HG02943 (cell line): Measurements from ENCODE around the gene OCSTAMP.

Experiments
- ATAC-seq: cut with Tn5 transposase; IDR thresholded peaks from one replicate; pipeline ENCODE4 v1.9.1; 2021; ENCODE audit warnings: mild to moderate bottlenecking, low read depth, moderate library complexity; ENCODE audit not compliant: unreplicated experiment

Gene OCSTAMP, protein sequence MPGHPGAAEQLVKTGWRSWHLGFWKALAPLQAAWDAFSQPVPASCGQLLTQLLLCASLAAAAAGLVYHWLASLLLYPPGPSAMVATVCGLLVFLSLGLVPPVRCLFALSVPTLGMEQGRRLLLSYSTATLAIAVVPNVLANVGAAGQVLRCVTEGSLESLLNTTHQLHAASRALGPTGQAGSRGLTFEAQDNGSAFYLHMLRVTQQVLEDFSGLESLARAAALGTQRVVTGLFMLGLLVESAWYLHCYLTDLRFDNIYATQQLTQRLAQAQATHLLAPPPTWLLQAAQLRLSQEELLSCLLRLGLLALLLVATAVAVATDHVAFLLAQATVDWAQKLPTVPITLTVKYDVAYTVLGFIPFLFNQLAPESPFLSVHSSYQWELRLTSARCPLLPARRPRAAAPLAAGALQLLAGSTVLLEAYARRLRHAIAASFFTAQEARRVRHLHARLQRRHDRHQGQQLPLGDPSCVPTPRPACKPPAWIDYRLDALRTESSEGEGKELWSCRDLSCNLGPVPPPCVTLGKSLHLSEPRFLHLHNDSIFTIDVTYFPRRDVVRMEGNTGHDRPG

DNA sequence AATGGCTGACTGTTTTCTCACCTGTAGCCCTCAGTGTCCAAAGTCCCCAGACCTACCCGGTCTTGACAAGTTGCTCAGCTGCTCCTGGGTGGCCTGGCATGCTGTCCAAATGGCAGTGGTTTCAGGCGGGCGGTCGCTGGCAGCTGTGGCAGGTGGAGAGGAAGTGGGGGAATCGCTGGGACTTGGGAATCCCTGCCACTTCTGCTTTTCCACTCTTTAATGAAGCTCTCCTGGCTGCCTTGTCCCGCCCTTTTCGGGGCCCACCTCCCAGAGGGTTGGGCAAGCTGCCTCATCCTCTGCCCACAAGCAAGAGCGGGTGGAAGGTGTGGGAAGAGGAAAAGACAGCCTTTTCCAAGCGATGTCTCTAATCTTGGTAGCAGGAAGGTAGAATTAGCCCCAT lies at the start of gene OCSTAMP:
TSS of gene OCSTAMP (minus strand) at position 194 of the 400 bp plus-strand sequence. CDS start at position 100, 94 bp downstream.
- no peak for ATAC-seq

DNA sequence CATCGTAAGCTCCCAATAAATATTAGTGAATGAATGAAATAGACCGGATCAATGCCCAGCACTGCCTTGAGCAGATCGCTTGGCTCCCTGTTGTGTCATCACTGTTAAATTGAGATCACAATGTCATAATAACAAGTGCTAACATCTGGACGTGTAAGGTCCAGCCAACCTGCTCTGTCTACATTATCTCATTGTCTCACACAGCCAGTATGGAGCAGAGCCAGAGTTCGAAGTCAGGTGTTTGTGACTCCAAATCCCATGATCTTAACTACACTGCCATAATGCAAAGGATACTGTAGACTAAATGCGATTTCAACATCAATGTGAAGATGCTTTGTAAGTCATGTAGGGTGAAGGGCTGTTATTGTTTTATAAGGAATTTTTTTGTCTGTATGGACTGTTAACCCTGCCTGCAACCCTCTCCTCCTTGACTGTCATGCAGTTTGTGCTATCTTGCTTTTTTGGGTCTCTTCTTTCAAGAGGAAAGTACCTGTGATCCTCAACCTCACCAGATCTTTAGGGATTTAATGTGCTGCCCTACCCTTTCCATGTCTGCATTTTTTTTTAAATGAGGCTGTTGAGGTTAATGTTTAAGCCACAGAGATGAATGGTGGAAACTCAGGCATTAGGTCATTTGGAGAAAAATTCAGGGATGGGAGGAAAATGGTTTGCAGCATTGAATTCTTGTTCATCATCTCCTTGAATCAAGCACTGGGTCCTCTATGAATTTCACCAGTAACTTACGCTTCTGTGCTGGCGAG lies 49.0 kb upstream of the OCSTAMP start:
- no peak for ATAC-seq

DNA sequence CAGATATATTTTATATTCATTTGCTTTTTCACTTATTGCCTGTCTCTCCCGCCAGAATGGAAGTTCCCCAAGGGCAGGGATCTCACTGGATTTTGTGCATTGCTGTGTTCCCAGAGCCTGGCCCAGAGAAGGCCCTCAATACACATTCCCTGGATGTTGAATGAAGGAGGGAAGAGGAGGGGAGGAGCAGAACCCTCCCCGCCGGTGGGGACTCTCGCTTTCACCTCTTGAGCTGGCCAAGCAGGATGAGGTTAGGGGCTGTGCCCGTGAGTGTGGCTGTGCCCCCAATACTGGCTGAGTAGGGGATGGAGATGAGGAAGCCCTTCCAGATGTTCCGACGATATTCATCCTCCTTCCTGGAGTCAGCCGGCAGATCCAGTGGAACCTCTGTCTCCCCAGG lies 45.5 kb upstream of the OCSTAMP start:
- ATAC-seq, result no peak

- no peak for ATAC-seq
Measured at GRCh38 chr20:46594725-46595124, 44.3 kb upstream of the OCSTAMP start.

- no peak for ATAC-seq
Measured at GRCh38 chr20:46592580-46593362, 42.3 kb upstream of the OCSTAMP start.

GRCh38 chr20:46590443-46590842 lies 40.0 kb upstream of the OCSTAMP start:
- ATAC-seq, result no peak

DNA sequence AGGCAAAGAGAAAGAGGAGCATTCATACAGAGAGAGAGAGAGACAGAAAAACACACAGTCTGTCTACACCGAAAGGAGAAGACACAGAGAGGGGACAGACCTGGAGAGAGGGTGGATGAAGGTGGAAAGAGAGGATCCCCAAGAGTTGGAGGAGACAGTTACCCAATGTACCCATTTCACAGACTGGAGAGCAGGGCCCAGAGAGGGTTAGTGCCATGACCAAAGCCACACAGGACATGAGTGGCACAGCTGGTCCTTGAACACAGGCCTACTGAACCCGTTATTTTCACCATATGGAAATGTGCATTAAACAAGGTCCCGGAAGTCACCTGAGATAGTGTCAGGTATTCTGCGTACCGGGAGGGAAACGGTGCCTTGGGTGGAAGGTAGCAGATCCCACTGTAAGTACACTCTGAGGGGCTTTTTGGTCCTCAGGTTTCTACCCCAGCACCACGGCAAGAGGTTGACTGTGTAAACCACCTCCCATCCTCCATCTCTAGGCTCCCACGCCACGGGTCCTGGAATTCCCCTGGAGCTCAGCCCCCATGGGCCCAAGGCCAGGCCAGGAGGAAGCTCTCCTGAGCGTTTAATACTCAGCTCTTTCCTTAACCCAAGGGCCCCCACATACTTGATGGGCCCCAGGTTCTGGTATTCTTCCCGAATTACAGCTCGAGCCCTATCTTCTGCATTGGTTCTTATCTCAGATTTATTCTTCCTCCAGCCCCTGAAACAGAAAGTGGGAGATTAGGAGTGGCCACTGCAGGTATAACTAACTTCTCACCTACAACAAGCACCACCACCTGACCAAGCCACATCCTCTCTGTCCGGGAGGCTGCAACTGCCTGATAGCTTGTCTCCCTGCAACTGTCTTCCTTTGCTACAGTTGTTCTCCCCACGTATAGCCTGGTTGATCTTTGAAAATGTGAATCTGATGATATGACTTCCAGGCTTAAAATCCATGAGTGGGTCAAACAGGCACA lies 38.4 kb upstream of the OCSTAMP start:
- no peak for ATAC-seq

DNA sequence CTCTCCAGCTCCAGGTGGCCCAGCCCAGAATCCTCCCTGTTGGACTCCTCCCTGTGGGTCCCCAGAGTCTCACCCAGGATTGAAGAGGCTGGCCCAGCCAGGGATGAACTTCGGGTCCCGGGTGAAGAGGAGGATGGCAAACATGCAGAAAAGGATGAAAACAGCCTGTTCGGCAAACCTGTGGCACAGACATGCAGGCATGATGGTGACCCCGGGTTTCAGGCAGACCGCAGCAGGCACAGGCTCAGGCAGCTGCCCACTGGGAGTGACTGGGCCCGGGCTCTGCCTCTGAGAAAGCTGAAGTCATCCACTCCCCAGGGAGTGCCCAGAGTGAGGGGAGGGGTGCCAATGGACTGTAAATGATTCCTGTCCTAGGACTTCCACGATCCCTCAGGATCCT lies 37.5 kb upstream of the OCSTAMP start:
- ATAC-seq, result no peak

- no peak for ATAC-seq
Measured at GRCh38 chr20:46586724-46587123, 36.3 kb upstream of the OCSTAMP start.

DNA sequence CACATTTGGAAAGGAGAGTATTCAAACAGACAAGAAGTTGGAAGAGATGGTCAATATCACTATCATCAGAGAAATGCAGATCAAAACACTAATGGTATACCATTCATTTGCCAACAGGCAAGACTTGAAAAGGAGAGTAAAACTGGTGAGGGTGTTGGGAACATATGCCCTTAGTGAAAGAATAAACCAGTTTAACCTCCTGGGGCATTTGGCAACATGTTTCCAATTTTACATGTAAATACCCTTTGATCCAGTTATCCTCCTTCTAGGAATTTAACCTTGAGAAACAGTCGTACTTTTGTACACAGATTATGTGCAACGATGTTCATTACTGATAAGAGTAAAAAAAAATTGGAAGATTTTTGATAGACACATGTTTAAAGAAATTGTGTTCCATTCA lies 34.1 kb upstream of the OCSTAMP start:
- ATAC-seq, result no peak

DNA sequence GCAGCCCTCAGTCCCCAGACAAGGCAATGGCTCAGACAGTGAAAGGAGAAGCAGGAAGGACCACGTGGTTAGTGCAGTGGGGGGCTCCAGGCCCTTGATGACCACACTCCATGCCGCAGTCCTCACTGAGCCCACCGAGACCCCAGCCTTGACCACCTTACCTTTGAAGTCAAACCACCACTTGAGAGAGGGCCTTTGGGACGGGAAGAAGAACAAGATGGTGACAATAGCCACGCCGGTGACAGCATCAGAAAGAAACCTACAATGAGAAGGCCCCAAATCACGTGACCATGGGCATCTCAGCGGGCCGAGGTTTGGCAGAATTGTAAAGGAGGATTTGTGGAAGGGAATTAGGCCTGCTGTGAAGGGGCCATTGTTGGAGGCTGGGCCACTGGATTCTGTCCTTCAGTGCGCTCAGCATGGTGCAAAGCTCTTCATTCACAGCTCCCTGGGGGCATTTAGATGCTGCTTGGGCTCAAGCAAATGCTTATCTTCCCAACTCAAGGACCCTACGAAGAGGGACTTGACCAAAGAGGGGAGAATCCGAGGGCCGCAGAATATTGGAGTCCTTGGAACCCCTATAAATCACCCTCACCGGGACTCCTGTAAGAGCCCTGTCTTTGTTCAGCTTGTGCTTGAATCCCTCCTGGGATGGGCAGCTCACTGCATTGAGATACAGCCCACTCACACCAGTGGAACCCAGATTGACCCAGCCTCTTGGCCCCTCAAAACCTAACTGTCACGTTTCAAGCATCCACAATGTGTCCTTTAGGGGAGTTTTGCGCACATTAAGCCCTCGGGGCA lies 33.2 kb upstream of the OCSTAMP start:
- no peak for ATAC-seq

DNA sequence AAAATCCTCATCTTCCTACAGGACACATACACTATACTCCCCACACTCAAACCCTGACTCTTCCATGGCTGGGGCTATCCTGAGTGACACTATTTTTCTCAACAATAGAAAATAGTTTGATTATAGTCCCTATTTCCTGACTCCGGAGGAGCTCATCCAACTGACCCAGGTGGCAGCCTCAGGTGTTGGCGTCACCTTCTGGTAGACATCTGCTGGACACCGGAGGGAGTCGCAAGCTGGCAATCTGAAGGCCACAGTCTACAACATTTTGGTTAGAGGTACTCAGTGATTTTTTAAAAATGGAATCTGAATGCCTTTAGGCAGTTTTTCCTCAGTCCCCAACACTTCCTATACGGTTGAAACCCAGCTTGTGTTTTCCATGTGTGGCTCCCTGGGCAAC lies 32.2 kb upstream of the OCSTAMP start:
- no peak for ATAC-seq

- ATAC-seq, result no peak
Measured at GRCh38 chr20:46581391-46581790, 30.9 kb upstream of the OCSTAMP start.

- no peak for ATAC-seq
Measured at GRCh38 chr20:46580613-46581205, 30.3 kb upstream of the OCSTAMP start.

- no peak for ATAC-seq
Measured at GRCh38 chr20:46578745-46579144, 28.3 kb upstream of the OCSTAMP start.

DNA sequence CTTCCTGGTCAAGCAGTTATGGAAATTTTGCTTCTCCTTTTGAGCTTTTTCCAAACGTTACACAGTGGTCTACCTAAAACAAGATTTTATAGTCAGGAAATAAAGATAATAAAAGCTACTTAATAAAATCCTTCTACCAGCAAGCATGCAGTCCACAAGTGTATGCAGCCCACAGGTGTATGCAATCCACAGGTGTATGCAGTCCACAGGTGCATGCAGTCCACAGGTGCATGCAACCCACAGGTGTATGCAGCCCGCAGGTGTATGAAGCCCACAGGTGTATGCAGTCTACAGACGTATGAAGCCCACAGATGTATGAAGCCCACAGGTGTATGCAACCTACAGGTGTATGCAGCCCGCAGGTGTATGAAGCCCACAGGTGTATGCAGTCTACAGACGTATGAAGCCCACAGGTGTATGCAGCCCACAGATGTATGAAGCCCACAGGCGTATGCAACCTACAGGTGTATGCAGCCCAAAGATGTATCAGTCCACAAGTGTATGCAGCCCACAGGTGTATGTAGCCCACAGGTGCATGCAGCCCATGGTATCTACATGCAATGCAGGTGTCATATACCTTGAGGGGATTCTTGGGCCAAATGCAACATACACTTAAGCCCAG lies 26.4 kb upstream of the OCSTAMP start:
- no peak for ATAC-seq

DNA sequence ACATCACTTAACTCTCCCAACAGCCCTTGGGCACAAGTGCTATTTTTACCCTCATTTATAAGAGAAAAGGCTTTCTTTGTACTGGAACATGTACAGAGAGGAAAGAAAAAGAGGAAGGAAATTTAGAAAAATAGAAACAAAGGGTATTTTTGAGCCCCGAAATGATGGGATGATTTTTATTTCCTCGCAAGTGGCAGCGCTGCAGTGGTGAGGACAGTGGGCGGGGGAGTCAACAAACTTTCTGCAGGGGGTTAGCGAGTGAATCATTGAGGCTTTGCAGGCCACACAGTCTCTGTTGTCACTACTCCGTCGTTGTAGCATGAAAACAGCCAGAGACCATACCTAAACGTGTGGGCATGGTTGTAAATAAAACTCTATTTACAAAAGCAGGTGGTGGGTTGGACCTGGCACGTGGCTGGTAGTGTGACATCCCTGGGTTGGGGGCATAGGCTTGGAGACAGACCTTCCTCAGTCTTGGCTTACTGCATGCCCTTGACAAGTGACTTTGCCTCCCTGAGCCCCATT lies 25.5 kb upstream of the OCSTAMP start:
- ATAC-seq, result no peak

GRCh38 chr20:46575394-46575793 lies 24.9 kb upstream of the OCSTAMP start:
- ATAC-seq, result no peak
